ENCODE data around the gene FABP7.

DNA sequence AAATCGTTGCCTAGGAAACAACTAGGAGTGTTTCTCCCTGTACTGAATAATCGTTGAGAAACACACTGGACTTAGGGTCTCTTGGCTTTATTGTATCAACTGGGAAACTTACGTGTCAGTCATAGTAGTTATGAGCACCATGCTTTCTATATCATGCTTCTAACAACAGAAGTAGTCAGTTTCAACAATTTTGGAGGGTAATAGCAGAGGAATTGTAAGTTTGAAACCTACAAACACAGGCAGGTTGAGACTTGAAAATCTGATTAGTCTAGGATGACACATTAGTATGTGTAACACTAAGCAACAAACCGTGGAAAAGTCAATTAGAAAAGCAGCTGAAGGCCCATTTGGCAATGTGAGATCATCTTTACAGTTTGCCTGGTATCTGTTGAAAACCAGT is 43.9 kb upstream of the FABP7 start:
- TF ChIP-seq, protein P1, sequence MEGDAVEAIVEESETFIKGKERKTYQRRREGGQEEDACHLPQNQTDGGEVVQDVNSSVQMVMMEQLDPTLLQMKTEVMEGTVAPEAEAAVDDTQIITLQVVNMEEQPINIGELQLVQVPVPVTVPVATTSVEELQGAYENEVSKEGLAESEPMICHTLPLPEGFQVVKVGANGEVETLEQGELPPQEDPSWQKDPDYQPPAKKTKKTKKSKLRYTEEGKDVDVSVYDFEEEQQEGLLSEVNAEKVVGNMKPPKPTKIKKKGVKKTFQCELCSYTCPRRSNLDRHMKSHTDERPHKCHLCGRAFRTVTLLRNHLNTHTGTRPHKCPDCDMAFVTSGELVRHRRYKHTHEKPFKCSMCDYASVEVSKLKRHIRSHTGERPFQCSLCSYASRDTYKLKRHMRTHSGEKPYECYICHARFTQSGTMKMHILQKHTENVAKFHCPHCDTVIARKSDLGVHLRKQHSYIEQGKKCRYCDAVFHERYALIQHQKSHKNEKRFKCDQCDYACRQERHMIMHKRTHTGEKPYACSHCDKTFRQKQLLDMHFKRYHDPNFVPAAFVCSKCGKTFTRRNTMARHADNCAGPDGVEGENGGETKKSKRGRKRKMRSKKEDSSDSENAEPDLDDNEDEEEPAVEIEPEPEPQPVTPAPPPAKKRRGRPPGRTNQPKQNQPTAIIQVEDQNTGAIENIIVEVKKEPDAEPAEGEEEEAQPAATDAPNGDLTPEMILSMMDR (IDR thresholded peaks at IDR 0.05): no peak
- no peak for TF ChIP-seq POLR2AphosphoS5 (IDR thresholded peaks at IDR 0.05)
- no peak for TF ChIP-seq EP300 (IDR thresholded peaks at IDR 0.05)
- no peak for TF ChIP-seq POLR2A (IDR thresholded peaks at IDR 0.05; ENCODE audit: low read depth)

Measured in esophagus muscularis mucosa (tissue), 4 donors.